Peyer's patch (tissue), 4 donors: ENCODE data around the gene FN1.

Experiments used
- POLR2A ChIP-seq, 2 donors: fragments of 450-650 bp; IDR thresholded peaks; one replicate each; pipeline ENCODE4 v1.5.1; 2017; ENCODE audit warnings: antibody characterized with exemption in 2 of 2, mild to moderate bottlenecking in 2 of 2, moderate library complexity in 2 of 2
- TF ChIP-seq, protein P1 (sequence below), 6 experiments: fragments of 450-650 bp in 4 of 6; fragments of 200-600 bp in 2 of 6; sonication (generic) in 1 of 6; IDR thresholded peaks; one replicate each; pipeline ENCODE4 v1.5.1; 2017 to 2019; ENCODE audit warnings: antibody characterized with exemption in 6 of 6, mild to moderate bottlenecking in 3 of 6, moderate library complexity in 1 of 6

- TF ChIP-seq, protein P1, sequence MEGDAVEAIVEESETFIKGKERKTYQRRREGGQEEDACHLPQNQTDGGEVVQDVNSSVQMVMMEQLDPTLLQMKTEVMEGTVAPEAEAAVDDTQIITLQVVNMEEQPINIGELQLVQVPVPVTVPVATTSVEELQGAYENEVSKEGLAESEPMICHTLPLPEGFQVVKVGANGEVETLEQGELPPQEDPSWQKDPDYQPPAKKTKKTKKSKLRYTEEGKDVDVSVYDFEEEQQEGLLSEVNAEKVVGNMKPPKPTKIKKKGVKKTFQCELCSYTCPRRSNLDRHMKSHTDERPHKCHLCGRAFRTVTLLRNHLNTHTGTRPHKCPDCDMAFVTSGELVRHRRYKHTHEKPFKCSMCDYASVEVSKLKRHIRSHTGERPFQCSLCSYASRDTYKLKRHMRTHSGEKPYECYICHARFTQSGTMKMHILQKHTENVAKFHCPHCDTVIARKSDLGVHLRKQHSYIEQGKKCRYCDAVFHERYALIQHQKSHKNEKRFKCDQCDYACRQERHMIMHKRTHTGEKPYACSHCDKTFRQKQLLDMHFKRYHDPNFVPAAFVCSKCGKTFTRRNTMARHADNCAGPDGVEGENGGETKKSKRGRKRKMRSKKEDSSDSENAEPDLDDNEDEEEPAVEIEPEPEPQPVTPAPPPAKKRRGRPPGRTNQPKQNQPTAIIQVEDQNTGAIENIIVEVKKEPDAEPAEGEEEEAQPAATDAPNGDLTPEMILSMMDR (IDR thresholded peaks at IDR 0.05): no peak
- no peak for TF ChIP-seq POLR2A (IDR thresholded peaks at IDR 0.05)
Observed at GRCh38 chr2:215466097-215466909, 30.4 kb upstream of the FN1 start.
